Measurements from ENCODE around the gene ATP5F1D. TPM values are rescaled to one million over a fixed set of nuclear protein-coding genes. Genes with fewer than 3 reads are reported as not detected.

Gene ATP5F1D
- total and polyA plus RNA-seq, 2 of the 13 experiments (the other 11 are each of a cell fraction or from before 2014, with no cell fraction given), result 39.4 to 78.7 TPM

DNA sequence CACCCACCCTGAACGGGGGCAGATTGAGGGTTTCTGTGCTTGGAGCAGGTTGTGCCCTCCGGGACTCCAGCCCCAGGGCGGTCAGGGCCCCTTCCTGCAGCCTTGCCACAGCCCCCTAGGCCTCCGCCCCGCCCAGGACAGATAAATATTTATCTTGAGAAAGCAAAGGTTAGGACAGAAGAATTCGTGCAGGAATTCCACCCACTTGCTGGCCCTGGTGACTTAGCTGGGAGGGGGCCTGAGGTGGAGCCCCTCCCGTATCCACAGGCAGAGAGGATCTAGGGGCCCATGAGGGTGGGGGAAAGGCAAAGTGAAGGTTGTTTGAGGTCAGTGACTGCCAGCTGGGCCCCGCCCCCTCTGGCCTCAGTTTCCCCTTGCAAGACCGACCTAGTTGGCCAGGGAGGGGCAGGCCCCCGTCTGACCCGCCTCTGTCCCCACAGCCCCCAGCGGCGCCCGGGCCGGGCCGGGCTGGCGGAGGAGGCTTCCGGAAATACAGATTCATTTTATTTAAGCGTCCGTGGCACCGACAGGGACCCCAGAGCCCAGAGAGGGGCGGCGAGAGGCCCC lies 12.0 kb downstream of the ATP5F1D start (continued):
- TF ChIP-seq GABPA (IDR thresholded peaks at IDR 0.05; ENCODE audit: low read depth, low read length) (no peak), GABPA (CRISPR knock-in tag; IDR thresholded peaks at IDR 0.05; ENCODE audit: low read depth) (no peak), ZNF232 (CRISPR knock-in tag; IDR thresholded peaks at IDR 0.05; ENCODE audit: borderline replicate concordance) (no peak), RARG (CRISPR knock-in tag; IDR thresholded peaks at IDR 0.05; ENCODE audit: low read depth) (no peak), NR2F2 (IDR thresholded peaks at IDR 0.05; ENCODE audit: borderline replicate concordance, low read depth) (peak; percentile 90; the same call in 1 of the 2 replicates), ARID4A (CRISPR knock-in tag; IDR thresholded peaks at IDR 0.05; ENCODE audit: borderline replicate concordance) (peak; percentile 56), EP300 (IDR thresholded peaks at IDR 0.05; ENCODE audit: low read depth in 2 of 2, low read length in 2 of 2) (peak in 1 of 2 experiments; percentile 88; a peak in 2 of 4 replicates), EP300 (CRISPR knock-in tag; IDR thresholded peaks at IDR 0.05; ENCODE audit: borderline replicate concordance) (peak; percentile 80), ZNF564 (CRISPR knock-in tag; IDR thresholded peaks at IDR 0.05) (0 out of 2 replicates have a peak, but pooled peaks have one; percentile 35), BRCA1 (CRISPR knock-in tag; IDR thresholded peaks at IDR 0.05) (no peak), HNRNPH1 (optimal IDR thresholded peaks at IDR 0.05; ENCODE audit: low read depth, low read length) (peak; percentile 26), AGO2 (optimal IDR thresholded peaks at IDR 0.05; ENCODE audit: low read depth, low read length) (peak; percentile 99), CEBPB (IDR thresholded peaks at IDR 0.05; ENCODE audit: borderline replicate concordance, low read depth, low read length) (no peak), MBNL3 (CRISPR knock-in tag; conservative IDR thresholded peaks at IDR 0.05) (no peak), STAT5B (CRISPR knock-in tag; IDR thresholded peaks at IDR 0.05) (no peak), NFIC (IDR thresholded peaks at IDR 0.05; ENCODE audit: low read length) (peak; percentile 75; the same call in 1 of the 2 replicates), BORCS8-MEF2B (CRISPR knock-in tag; IDR thresholded peaks at IDR 0.05) (0 out of 2 replicates have a peak, but pooled peaks have one; percentile 24)
- TF ChIP-seq, protein P1, sequence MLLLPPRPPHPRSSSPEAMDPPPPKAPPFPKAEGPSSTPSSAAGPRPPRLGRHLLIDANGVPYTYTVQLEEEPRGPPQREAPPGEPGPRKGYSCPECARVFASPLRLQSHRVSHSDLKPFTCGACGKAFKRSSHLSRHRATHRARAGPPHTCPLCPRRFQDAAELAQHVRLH (CRISPR knock-in tag; IDR thresholded peaks at IDR 0.05; ENCODE audit: borderline replicate concordance, low read depth), result 0 out of 2 replicates have a peak, but pooled peaks have one; percentile 25
- TF ChIP-seq, protein P2, sequence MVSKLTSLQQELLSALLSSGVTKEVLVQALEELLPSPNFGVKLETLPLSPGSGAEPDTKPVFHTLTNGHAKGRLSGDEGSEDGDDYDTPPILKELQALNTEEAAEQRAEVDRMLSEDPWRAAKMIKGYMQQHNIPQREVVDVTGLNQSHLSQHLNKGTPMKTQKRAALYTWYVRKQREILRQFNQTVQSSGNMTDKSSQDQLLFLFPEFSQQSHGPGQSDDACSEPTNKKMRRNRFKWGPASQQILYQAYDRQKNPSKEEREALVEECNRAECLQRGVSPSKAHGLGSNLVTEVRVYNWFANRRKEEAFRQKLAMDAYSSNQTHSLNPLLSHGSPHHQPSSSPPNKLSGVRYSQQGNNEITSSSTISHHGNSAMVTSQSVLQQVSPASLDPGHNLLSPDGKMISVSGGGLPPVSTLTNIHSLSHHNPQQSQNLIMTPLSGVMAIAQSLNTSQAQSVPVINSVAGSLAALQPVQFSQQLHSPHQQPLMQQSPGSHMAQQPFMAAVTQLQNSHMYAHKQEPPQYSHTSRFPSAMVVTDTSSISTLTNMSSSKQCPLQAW (CRISPR knock-in tag; IDR thresholded peaks at IDR 0.05), result peak; percentile 64
- TF ChIP-seq, protein P3, sequence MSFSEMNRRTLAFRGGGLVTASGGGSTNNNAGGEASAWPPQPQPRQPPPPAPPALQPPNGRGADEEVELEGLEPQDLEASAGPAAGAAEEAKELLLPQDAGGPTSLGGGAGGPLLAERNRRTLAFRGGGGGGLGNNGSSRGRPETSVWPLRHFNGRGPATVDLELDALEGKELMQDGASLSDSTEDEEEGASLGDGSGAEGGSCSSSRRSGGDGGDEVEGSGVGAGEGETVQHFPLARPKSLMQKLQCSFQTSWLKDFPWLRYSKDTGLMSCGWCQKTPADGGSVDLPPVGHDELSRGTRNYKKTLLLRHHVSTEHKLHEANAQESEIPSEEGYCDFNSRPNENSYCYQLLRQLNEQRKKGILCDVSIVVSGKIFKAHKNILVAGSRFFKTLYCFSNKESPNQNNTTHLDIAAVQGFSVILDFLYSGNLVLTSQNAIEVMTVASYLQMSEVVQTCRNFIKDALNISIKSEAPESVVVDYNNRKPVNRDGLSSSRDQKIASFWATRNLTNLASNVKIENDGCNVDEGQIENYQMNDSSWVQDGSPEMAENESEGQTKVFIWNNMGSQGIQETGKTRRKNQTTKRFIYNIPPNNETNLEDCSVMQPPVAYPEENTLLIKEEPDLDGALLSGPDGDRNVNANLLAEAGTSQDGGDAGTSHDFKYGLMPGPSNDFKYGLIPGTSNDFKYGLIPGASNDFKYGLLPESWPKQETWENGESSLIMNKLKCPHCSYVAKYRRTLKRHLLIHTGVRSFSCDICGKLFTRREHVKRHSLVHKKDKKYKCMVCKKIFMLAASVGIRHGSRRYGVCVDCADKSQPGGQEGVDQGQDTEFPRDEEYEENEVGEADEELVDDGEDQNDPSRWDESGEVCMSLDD (CRISPR knock-in tag; IDR thresholded peaks at IDR 0.05; ENCODE audit: borderline replicate concordance), result 0 out of 2 replicates have a peak, but pooled peaks have one; percentile 1
- TF ChIP-seq, protein P4, sequence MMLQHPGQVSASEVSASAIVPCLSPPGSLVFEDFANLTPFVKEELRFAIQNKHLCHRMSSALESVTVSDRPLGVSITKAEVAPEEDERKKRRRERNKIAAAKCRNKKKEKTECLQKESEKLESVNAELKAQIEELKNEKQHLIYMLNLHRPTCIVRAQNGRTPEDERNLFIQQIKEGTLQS (CRISPR knock-in tag; IDR thresholded peaks at IDR 0.05), result peak; percentile 7; the same call in 1 of the 2 replicates

Data from HepG2 (cell line).